Measurements from ENCODE around the gene RNPEP. TPM values are rescaled to one million over a fixed set of nuclear protein-coding genes. Genes with fewer than 3 reads are reported as not detected.

Gene RNPEP
- total RNA-seq, 1 donor from 2014 or later, result 51.4 TPM

- Mint-ChIP-seq H3K36me3 (ENCODE audit: unreplicated experiment) (no peaks in the 10 kb centered on the region), H3K27ac (ENCODE audit: unreplicated experiment) (no peak overlapping the region), H3K9me3 (ENCODE audit: unreplicated experiment) (no peaks in the 10 kb centered on the region), H3K27me3 (ENCODE audit: unreplicated experiment) (peaks cover 5% of the 10 kb centered on the region), H3K4me1 (ENCODE audit: unreplicated experiment) (peaks cover 21% of the 10 kb centered on the region), H3K4me3 (ENCODE audit: unreplicated experiment) (no peak overlapping the region)
- TF ChIP-seq CTCF (IDR thresholded peaks at IDR 0.05), result no peak
- no peak for DNase-seq (ENCODE audit: extremely low spot score, unreplicated experiment)
Observed at GRCh38 chr1:202014060-202014459, 31.6 kb downstream of the RNPEP start.

DNA sequence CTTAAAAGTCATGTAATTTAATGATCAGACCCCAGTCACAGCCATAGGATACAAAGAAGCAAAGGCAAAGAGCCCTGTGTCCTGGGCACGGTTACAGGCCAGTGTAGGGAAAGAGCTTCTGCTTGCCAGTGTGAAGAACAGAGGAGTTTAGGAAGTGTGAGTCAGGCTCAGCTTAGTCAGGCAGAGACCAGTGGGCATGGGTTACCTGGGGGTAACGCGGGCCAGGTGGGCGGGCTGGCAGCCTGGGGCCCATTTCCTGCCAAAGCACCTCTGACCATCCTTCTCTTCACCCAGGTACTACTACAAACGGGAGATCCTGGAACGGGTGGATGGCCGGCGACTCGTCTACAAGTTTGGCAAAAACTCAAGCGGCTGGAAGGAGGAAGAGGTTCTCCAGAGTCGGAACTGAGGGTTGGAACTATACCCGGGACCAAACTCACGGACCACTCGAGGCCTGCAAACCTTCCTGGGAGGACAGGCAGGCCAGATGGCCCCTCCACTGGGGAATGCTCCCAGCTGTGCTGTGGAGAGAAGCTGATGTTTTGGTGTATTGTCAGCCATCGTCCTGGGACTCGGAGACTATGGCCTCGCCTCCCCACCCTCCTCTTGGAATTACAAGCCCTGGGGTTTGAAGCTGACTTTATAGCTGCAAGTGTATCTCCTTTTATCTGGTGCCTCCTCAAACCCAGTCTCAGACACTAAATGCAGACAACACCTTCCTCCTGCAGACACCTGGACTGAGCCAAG, 32.6 kb downstream of the RNPEP start:
- H3K27ac Mint-ChIP-seq (ENCODE audit: unreplicated experiment), result no peak overlapping the region

DNA sequence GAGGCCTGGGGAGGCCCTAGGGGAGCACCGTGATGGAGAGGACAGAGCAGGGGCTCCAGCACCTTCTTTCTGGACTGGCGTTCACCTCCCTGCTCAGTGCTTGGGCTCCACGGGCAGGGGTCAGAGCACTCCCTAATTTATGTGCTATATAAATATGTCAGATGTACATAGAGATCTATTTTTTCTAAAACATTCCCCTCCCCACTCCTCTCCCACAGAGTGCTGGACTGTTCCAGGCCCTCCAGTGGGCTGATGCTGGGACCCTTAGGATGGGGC, 33.2 kb downstream of the RNPEP start:
- no peaks in the 10 kb centered on the region for H3K36me3 Mint-ChIP-seq (ENCODE audit: unreplicated experiment)
- peaks cover 5% of the 10 kb centered on the region for H3K27me3 Mint-ChIP-seq (ENCODE audit: unreplicated experiment)
- no peak overlapping the region for H3K4me3 Mint-ChIP-seq (ENCODE audit: unreplicated experiment)
- no peak for DNase-seq (ENCODE audit: extremely low spot score, unreplicated experiment)
- H3K4me1 Mint-ChIP-seq (ENCODE audit: unreplicated experiment), result peaks cover 12% of the 10 kb centered on the region
- no peak for TF ChIP-seq CTCF (IDR thresholded peaks at IDR 0.05)
- H3K9me3 Mint-ChIP-seq (ENCODE audit: unreplicated experiment), result no peaks in the 10 kb centered on the region
- no peak overlapping the region for H3K27ac Mint-ChIP-seq (ENCODE audit: unreplicated experiment)

More for the DNA sequence above, 32.6 kb downstream of the RNPEP start:
- Mint-ChIP-seq H3K4me3 (ENCODE audit: unreplicated experiment) (no peak overlapping the region), H3K27me3 (ENCODE audit: unreplicated experiment) (peaks cover 5% of the 10 kb centered on the region), H3K4me1 (ENCODE audit: unreplicated experiment) (peaks cover 17% of the 10 kb centered on the region), H3K9me3 (ENCODE audit: unreplicated experiment) (no peaks in the 10 kb centered on the region), H3K36me3 (ENCODE audit: unreplicated experiment) (no peaks in the 10 kb centered on the region)
- no peak for DNase-seq (ENCODE audit: extremely low spot score, unreplicated experiment)
- TF ChIP-seq CTCF (IDR thresholded peaks at IDR 0.05), result no peak

DNA sequence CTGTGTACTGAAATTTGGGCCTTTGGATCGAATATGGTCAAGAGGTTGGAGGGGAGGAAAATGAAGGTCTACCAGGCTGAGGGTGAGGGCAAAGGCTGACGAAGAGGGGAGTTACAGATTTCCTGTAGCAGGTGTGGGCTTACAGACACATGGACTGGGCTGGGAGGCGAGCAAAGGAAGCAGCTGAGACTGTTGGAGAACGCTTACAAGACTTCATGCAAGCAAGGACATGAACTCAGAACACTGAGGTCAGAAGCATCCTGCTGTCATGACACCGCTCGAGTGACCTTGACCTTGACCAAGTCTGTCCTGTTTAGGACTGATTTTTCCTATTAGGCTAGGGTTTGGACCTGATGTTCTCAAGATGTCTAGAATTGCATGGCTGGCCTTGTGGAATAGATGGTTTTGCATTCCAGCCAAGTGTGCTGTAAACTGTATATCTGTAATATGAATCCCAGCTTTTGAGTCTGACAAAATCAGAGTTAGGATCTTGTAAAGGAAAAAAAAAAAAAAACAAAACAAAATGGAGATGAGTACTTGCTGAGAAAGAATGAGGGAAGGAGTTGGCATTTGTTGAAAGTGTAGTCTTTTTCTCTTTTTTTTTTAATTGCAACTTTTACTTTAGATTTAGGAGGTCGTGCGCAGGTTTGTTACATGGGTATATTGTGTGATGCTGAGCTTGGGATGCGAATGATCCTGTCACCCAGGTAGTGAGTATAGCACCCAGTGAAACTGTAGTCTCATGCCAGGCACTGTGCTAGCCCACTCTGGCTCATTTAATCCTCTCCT, 33.8 kb downstream of the RNPEP start:
- Mint-ChIP-seq H3K27ac (ENCODE audit: unreplicated experiment) (no peak overlapping the region), H3K9me3 (ENCODE audit: unreplicated experiment) (no peaks in the 10 kb centered on the region), H3K4me3 (ENCODE audit: unreplicated experiment) (no peak overlapping the region), H3K4me1 (ENCODE audit: unreplicated experiment) (peaks cover 10% of the 10 kb centered on the region), H3K27me3 (ENCODE audit: unreplicated experiment) (peaks cover 5% of the 10 kb centered on the region), H3K36me3 (ENCODE audit: unreplicated experiment) (no peaks in the 10 kb centered on the region)
- no peak for TF ChIP-seq CTCF (IDR thresholded peaks at IDR 0.05)
- DNase-seq (ENCODE audit: extremely low spot score, unreplicated experiment), result no peak
